Activated T-helper 2 cell treated with anti-CD3 and anti-CD28 coated beads, Interferon-gamma antibody, Interleukin-2, Interleukin-4, amounts not matched to agents 10 μg/mL and 5 μg/mL and 100 μg/mL, durations not matched to agents 14 hours and 24 hours and 36 hours (primary cell): ENCODE measurements around the gene BICC1. TPM values are rescaled to one million over a fixed set of nuclear protein-coding genes. Genes with fewer than 3 reads are reported as not detected.

Experiments used
- DNase-seq: peaks from one replicate; pipeline ENCODE4 v3.0.0; 2021; ENCODE audit warnings: low spot score
- H3K27ac Mint-ChIP-seq: one replicate; pipeline ENCODE4 v1.8.0; 2021; ENCODE audit warnings: mixed read lengths
- H3K27me3 Mint-ChIP-seq: one replicate; pipeline ENCODE4 v1.8.0; 2021; ENCODE audit warnings: low read depth, mixed read lengths
- H3K36me3 Mint-ChIP-seq: one replicate; pipeline ENCODE4 v1.8.0; 2021; ENCODE audit warnings: low read depth, mixed read lengths
- H3K4me1 Mint-ChIP-seq: one replicate; pipeline ENCODE4 v1.8.0; 2021; ENCODE audit warnings: low read depth, mixed read lengths
- H3K4me3 Mint-ChIP-seq: one replicate; pipeline ENCODE4 v1.8.0; 2021; ENCODE audit warnings: low read depth, mild to moderate bottlenecking, moderate library complexity, mixed read lengths
- H3K9me3 Mint-ChIP-seq: one replicate; pipeline ENCODE4 v1.8.0; 2021; ENCODE audit warnings: mixed read lengths
- intact Hi-C: fragments of 100-400 bp; cut with micrococcal nuclease; formaldehyde crosslinking; loops from one replicate; pipeline ENCODE4 v1.15.1; 2023
- total RNA-seq: library from RNA; stranded (reverse); gene quantifications from 2 replicates; pipeline ENCODE4 v1.2.3, GENCODE V29; 2022

BICC1 gene
- total RNA-seq, 1 donor from 2014 or later, result 0.11 TPM

DNA sequence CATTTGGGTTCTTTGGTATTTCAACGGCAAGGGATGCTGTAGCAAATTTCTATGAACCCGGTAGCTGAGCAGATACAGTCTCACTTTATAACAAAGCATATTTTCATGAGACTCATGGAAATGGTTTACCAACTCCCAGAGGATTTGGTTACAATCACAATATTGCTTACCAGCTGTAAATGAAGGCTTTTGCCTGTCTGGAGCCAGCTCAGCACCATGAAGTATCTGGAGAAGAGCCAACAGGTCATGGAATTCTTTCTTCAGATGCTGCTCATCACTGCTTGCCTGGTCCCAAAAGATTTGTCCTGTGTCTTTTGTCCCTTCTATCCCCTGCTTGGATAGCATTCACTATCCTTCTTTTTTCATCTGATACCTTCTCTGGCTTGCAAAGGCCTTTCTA is 346.9 kb downstream of the BICC1 start:
- no peaks in the 10 kb centered on the region for H3K36me3 Mint-ChIP-seq
- H3K4me3 Mint-ChIP-seq, result no peak overlapping the region
- no peaks in the 10 kb centered on the region for H3K4me1 Mint-ChIP-seq
- H3K9me3 Mint-ChIP-seq, result no peaks in the 10 kb centered on the region
- no peaks in the 10 kb centered on the region for H3K27me3 Mint-ChIP-seq
- no peak overlapping the region for H3K27ac Mint-ChIP-seq
- intact Hi-C loops, result no loop called here
- DNase-seq, result no peak

GRCh38 chr10:58867683-58868082 is 355.0 kb downstream of the BICC1 start:
- H3K27ac Mint-ChIP-seq, result no peak overlapping the region
- no peaks in the 10 kb centered on the region for H3K9me3 Mint-ChIP-seq
- no peak for DNase-seq
- H3K4me1 Mint-ChIP-seq, result no peaks in the 10 kb centered on the region
- H3K27me3 Mint-ChIP-seq, result no peaks in the 10 kb centered on the region
- intact Hi-C loops, result no loop called here
- no peaks in the 10 kb centered on the region for H3K36me3 Mint-ChIP-seq
- H3K4me3 Mint-ChIP-seq, result no peak overlapping the region

- Mint-ChIP-seq H3K36me3 (no peaks in the 10 kb centered on the region), H3K9me3 (no peaks in the 10 kb centered on the region), H3K27me3 (no peaks in the 10 kb centered on the region), H3K27ac (no peak overlapping the region), H3K4me1 (no peaks in the 10 kb centered on the region), H3K4me3 (no peak overlapping the region)
- intact Hi-C loops, result no loop called here
- DNase-seq, result no peak
Measured at GRCh38 chr10:58868736-58869435, 356.2 kb downstream of the BICC1 start.

DNA sequence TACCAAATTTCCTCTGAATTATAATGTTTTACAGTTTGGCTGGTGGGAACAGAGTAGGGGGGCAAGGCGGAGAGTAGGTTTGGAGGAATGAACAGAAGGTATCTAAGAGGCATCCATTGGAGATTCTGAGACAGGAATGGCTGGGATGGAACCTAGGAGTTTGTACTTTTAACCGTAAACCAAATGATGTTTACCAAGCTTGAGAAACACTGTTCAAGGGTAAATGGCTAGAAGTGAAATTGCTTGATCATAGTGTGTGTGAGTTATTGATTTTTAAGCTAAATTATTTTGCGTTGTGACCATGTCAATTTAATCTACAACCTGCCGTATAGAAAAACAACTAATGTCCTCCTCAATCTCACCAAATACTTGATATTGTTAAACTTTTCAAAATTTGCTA is 357.4 kb downstream of the BICC1 start:
- no peaks in the 10 kb centered on the region for H3K4me1 Mint-ChIP-seq
- H3K27me3 Mint-ChIP-seq, result no peaks in the 10 kb centered on the region
- no peak overlapping the region for H3K4me3 Mint-ChIP-seq
- intact Hi-C loops, result no loop called here
- DNase-seq, result no peak
- H3K9me3 Mint-ChIP-seq, result no peaks in the 10 kb centered on the region
- H3K36me3 Mint-ChIP-seq, result no peaks in the 10 kb centered on the region
- H3K27ac Mint-ChIP-seq, result no peak overlapping the region

DNA sequence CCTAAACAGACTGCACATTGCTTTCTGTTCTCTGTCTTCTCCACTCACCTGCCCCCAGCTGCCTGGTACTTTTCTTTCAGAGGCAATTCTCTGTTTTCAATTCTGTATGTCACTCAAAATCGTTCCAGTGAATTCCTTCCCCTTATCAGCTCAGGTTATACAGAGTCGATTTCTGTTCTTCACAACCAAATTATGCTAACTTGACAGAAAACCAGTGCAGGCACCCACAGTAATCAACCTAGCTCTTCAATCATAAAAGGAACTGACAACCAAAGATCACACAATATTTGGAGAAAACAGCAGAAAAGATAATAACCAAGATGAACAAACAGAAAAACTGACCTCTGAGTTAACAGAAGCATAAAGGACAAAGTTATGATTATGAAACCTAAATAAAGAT is 360.5 kb downstream of the BICC1 start:
- H3K9me3 Mint-ChIP-seq, result no peaks in the 10 kb centered on the region
- H3K36me3 Mint-ChIP-seq, result no peaks in the 10 kb centered on the region
- intact Hi-C loops, result no loop called here
- no peak overlapping the region for H3K27ac Mint-ChIP-seq
- no peaks in the 10 kb centered on the region for H3K4me1 Mint-ChIP-seq
- H3K4me3 Mint-ChIP-seq, result no peak overlapping the region
- H3K27me3 Mint-ChIP-seq, result no peaks in the 10 kb centered on the region
- no peak for DNase-seq

Other genes with a start within 250 kb of the BICC1 start
- 7.5 and 7.7 TPM in 2 replicates for gene IPMK, start 245.0 kb upstream of the BICC1 start, total RNA-seq
- gene CISD1, start 243.7 kb upstream of the BICC1 start, total RNA-seq, result 39.7 and 43.2 TPM in 2 replicates
- 14.8 and 14.9 TPM in 2 replicates for gene UBE2D1, start 177.9 kb upstream of the BICC1 start, total RNA-seq
- 85.0 and 86.6 TPM in 2 replicates for gene TFAM, start 127.5 kb upstream of the BICC1 start, total RNA-seq